Smooth muscle cell of the brain vasculature (primary cell): ENCODE data around the gene ZC3H14.
"Not testable (repeated sequence)": the region's sequence is repeated elsewhere in the genome, so short reads cannot be mapped to it uniquely, and the experiment has no call there.

Experiments used
- DNase-seq: peaks from one replicate; pipeline ENCODE4 v3.0.0-alpha.2; 2012; ENCODE audit warnings: low read depth, low spot score

The ZC3H14 gene, protein sequence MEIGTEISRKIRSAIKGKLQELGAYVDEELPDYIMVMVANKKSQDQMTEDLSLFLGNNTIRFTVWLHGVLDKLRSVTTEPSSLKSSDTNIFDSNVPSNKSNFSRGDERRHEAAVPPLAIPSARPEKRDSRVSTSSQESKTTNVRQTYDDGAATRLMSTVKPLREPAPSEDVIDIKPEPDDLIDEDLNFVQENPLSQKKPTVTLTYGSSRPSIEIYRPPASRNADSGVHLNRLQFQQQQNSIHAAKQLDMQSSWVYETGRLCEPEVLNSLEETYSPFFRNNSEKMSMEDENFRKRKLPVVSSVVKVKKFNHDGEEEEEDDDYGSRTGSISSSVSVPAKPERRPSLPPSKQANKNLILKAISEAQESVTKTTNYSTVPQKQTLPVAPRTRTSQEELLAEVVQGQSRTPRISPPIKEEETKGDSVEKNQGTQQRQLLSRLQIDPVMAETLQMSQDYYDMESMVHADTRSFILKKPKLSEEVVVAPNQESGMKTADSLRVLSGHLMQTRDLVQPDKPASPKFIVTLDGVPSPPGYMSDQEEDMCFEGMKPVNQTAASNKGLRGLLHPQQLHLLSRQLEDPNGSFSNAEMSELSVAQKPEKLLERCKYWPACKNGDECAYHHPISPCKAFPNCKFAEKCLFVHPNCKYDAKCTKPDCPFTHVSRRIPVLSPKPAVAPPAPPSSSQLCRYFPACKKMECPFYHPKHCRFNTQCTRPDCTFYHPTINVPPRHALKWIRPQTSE

DNA sequence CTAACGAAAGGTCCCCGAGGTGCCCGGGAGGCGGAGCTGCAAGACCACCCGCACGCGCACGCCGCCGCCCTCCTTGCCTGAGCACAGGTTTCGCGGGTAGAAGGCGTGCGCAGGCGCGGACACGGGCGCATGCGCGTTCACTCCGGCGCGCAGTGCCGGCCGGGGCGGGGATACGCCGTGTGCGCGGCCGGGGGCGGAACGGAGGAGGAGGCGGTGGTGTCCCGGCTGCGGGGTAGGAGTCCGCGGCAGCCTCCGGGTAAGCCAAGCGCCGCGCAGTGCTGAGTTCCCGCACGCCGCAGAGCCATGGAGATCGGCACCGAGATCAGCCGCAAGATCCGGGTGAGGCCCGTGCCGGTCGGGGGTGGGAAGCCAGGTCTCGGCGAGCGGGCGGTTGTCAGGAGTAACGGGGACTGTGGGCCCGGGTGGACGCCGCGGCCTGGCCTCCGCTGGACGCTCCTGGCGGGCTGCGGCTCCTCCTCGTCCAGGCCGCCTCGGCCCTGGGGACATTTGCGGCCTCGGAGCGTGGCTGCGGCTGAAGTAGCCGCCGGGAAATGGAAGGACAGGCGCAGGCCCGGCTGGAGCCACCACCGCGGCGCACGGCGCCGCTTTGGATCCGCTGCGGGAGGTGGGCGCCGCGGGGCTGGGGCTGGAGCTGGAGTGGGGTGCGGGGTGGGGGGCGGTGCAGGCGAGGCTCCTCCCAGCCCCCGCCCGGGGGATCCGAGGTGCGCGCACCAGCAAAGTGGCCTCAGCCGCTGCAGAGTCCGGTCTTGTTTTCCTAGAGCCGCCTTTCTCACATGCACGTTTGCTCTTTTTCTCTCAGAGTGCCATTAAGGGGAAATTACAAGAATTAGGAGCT lies at the start of gene ZC3H14:
Gene ZC3H14, plus strand, starts transcription at position 207 of the 856 bp plus-strand sequence. Its CDS starts 97 bp downstream, at position 304.
- DNase-seq = no peak

DNA sequence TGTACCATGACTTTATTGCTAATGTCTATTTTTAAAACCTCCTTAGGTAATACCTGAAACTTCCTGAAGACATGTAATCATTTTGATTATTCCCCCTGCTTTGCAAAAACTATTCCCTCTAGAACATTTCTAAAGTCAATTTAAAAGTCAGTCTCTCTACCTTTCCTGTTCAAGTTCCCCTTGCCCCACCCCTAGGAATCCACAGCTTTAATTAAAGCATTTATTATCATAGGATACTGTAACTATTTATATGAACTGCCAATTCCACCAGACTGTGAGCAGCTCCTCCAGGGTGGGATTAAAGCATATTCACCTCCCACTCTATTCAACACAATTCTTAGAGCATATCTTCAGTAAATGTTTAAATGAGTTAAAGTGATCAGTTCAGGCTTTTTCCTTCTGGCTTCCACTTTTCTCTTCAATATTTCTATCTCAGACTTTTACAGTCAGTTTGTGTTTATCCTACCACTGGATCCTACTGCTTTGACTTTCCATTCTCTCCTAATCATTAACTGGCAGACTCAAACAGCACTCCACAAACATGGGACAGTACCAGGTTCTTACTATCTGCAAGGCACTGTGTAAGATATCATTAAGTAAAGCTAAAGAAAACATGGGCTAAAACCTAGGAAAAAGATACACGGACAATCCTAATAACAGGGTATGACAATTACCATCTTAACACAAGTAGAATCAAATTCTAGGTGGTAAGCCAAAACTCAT lies 47.2 kb upstream of the ZC3H14 start:
- no peak for DNase-seq

DNA sequence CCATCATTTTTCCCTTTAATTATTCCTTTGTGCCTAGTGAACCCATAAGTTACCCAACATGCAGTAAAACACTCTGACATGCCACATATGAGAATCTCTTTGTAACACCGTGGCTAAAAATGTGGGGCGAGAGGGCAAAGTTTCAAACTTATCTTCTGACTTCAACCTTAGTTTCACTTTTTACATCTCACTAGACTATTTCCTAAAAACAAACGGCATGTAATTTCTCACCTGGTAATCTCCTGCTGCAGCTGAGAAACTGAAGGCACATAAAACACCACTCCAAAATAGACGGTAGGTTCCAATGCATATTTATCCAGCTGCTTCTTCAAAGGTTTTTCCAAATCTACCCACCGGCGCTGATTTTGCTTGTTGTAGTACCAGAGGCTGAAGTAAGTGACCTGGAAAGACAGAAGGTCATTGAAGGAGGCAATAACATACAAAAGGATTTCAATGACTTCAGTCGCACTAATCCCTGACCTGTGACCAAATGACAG lies 45.9 kb upstream of the ZC3H14 start:
- no peak for DNase-seq

DNA sequence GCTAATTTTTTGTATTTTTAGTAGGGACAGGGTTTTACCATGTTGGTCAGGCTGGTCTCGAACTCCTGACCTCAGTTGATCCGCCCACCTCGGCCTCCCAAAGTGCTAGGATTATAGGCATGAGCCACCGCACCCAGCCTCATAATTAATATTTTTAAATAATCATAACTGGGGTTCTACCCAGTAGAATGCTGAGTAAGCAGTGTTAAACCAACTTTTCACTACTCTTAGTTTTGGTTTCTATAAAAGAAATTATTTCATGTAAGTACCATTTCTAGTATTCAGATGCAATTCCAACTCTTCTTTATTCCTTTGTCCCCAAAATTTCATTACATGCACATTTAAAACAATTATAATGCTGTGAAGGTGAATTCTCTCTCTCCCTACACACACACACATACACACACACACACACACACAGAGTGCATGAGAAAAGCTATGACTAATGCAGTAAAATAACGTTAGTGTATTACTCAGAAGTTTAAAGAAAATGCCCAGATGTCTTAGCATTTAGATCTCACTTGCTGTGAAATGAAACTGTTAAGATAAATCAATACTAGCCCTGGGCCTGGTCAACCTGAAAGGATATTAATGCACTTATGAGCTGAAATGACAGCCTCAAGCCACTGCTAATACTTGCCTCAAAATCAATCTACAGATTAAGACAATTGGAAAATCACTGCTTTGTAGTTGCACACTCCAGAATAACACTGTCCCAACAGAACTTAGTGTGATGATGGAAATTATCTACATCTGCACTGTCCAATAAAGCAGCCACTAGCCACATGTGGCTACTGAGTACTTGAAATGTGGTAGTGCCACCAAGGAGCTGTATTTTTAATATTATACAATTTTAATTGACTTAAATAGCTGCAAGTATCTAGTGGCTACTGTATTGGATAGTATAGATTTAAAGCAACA lies 44.0 kb upstream of the ZC3H14 start:
- no peak for DNase-seq

DNA sequence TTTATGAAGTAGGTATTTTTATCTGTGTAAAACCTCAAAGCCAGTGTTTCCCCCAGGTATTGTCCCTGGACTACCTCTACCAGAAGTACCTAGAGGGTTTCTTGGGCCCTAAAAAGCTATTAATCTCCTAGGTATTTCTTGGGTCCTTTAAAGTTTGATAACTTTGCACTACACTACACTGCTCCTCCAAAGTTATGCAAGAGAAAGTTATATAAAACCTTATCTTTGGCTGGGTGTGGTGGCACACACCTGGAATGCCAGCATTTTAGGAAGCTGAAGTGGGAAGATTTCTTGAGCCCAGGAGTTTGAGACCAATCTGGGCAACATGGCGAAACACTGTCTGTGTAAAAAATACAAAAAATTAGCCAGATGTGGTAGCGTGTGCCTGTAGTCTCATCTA lies 42.9 kb upstream of the ZC3H14 start:
- DNase-seq = no peak

DNA sequence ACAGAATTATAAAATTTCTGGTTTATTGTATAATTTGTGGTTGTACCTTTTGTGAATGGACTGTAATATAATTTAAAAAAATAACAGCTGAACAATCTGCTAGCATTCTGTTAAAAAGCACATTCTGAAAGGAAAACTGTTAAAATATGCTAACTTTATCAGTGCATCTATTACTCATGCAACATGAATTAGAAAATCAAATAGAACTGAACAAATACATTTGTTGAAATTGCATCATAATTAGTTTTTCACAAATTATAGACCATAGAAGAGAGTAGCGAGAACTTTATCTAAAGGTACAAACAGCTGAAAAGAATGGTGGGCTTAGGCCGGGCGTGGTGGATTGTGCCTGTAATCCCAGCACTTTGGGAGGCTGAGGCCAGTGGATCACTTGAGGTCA lies 41.0 kb upstream of the ZC3H14 start:
- no peak for DNase-seq

DNA sequence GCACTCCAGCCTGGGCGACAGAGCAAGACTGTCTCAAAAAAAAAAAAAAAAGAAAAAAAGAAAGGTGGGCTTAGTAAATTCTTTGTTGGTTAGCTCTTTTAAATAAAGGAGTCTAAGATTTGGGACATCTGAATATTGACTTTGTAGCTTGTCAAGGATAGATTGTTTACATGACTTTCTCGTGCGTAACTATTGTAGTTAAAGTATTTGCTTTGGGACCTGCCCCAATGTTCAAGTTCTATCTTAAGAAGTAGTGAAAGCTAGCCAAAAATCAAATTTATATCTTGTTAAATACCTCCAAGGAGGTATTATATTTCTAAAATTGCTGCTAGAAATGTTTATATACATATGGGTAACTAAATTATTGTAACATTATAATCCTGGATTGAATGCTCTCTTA lies 40.4 kb upstream of the ZC3H14 start:
- DNase-seq = no peak

DNA sequence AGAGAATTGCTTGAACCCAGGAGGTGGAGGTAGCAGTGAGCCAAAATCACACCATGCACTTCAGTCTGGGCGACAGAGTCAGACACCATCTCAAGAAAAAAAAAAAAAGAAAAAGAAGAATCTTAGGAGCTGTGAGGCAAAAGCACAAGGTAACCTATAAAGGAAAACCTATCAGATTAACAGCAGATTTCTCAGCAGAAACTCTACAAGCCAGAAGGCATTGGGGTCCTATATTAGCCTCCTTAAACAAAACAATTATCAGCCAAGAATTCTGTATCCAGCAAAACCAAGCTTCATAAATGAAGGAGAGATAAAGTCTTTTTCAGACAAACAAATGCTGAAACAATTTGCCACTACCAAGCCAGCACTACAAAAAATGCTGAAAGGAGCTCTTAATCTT lies 32.9 kb upstream of the ZC3H14 start:
- not testable (repeated sequence) for DNase-seq

DNA sequence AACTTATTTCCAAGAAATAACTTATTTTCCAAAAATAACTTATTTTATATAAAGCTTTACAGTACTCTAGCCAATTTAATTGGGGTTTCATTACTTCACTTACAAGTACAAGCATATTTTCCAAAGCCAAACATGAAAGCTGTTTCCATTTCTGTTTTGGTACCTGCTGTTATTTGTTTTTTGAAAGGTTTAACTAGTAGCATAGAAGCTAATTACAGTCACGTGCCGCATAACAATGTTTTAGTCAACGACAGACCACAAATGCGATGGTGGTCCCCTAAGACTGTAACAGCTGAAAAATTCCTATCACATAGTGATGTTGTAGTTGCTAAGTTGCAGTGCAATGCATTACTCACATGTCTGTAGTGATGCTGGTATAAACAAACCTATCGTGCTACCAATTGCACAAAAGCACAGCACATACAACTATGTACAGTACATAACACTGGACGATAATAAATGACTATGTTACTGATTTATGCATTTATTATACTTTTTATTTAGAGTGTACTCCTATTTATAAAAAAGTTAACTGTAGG lies 29.7 kb upstream of the ZC3H14 start:
- no peak for DNase-seq

DNA sequence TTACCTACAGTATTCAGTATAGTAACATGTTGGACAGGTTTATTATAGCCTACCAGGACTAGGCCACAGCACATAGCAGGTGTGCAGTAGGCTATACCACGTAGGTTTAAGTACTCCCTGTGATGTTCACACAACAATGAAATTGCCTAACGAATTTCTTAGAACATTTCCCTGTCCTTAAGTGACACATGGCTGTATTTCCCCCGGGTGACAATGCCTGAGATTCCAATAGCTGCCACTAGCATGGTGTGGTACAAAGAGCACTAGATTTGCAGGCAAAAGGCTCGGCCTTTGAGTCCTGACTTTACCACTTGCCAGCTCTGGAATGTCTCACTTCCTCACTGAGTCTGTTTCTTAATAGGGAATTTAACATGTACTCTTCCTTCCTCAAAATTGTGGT lies 27.7 kb upstream of the ZC3H14 start:
- DNase-seq = no peak

DNA sequence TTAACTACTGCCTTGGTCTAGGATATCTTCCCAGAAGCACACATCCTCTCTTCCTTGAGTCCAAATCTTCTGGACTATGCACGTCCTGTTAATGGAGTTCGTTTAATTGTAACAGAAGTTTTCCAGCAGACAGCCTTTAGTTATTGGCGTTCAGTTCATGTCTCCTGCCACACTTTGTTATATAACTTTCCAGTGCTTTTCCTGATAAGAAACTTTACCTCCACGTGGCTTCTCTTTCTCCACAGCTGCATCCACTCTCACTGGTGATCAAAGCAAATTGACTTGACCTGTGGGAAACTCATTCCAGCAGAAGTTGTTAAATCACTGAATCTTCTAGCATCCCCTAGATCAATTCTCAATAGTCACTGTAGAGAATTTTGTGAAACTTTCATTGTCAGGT lies 27.0 kb upstream of the ZC3H14 start:
- no peak for DNase-seq

DNA sequence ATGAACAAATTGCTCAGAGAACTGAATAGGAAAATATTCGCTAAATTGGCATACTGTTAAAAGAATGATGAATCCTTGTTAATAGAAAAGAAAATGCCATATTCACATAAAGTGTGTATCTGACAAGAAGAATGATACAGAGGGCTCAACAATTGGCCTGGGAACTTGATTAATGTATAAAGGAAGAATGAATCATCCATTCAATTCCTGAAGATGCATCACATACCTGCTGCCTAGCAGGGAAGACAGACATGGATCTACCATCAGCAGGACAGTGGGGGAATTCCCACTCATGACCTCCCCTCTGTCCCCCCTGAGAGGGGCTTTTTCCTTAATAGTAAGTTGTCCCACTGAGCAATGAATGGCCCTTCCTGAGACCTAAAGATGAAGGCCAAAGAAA lies 21.5 kb upstream of the ZC3H14 start:
- no peak for DNase-seq

DNA sequence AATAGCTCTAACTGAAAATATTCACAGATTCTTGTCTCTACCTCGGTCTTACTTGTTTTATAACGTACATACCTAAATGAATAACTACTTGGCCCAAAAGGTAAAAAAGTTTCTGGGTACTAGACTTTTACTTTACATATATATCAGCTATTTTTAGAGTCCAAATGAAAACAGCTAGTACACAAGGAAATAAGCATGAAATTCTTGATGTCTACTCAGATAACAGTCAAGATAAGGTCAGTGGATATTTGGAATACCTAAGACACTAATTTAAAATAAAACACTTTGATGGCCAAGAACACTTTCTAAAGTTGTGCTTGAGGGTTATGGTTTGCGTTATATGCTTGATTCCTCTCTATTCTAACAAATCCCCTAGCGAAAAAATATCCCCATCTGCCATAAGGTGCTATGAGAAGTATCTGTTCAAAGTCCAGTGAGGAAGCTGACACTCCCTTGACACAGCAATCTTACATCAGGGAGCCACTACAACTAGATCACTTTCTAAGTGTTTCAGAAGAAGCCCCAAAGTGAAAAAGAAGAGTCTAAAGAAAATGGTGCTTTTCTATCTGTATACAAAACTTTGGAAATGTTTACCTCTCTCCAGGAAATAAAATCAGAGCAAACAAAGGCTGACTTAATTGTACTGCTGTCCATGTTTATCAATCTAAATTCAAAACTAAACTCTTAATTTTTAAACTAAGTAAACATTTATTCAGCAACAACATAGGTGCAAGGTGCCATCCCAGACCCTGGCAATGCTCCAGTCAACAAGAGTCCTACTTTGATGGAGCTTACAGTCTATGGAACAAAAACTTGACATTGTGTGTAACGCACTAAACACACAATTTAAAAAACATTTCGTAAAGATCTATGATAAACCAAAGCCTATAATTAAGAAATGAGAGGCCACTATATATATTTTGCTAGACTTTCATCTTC lies 19.7 kb upstream of the ZC3H14 start:
- no peak for DNase-seq

DNA sequence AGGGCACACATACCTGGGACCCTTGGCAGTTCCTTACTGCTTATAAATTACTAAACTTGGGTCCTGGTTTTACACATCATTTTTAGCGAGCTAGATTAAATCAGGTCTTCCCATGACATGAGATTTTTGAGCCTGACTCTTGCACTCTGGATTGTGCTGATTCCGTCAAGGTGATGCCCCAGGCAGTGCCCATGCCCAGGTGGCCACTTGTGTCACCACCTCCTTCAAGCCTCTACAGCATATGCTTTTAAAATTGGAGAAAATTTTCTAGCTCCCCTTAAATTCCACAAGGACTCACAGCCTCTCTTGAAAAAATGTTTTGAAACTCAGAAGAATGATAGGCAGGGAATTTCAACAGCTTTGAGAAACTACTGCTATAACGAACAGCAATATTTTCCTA lies 17.6 kb upstream of the ZC3H14 start:
- no peak for DNase-seq

DNA sequence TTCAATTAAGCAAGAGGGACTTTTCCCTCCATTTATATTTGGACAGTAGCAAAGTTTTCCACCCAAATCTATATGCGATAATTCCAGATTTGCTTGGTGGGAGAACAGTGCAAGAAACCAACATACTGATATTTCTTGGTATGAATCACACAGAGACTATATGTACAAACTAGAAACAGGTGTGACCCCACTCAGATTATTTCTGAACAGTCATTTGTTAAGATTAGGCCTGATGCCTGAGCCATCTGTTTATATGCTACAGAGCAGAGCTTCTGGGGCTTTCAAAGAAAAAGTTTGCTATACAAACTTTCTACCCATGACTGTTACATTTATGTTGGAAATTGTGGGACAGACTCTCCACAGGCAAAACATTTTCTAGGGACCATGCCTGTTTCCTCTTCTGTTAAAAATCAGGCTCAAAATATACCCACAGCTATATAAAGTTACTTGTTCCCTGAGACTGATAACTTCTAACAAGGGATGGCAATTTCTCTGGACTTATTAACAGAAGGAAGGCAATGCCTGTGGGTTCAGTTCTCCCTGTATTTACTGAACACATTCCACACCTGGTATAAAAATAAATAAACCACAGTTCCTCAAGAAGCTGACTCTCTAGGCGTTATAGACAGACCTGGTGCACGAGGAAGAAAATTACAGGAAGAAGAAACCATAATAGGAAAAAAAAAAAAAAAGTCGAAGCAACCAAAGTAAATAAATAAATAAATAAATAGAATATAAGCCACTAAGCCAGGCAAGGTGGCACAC lies 16.0 kb upstream of the ZC3H14 start:
- DNase-seq = no peak

DNA sequence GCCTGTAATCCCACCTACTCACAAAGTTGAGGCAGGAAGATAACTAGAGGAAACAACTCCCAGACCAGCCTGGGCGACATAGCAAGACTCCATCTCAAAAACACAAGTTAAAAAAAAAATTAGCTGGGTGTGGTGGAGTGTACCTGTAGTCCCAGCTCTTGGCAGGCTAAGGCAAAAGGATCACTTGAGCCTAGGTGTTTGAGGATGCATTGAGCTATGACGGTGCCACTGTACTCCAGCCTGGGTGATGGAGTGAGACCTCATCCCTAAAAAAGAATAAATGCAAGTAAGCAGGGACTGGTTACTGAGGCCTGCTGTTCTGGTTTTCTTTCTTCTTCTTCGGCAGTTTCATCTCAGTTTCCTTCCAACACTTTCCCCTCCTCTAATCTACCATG lies 15.5 kb upstream of the ZC3H14 start:
- DNase-seq = no peak

DNA sequence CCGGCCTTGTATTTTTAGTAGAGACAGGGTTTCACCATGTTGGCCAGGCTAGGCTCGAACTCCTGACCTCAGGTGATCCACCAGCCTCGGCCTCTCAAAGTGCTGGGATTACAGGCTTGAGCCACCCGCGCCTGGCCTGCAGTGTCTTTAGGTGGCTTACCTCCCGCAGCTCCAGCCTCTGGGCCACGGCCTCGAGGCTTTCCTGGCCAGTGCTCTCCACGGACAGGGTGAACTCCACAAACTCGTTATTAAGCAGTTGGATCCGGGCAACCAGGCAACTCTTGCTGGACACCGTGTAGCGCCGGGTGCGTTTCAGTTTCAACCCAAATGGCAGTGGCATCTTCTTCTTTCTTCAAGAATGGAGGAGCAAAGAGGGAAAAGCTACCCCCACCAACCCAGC lies 12.8 kb upstream of the ZC3H14 start:
- no peak for DNase-seq
